Fibroblast of lung (primary cell): ENCODE measurements around the gene NPSR1. TPM values are rescaled to one million over a fixed set of nuclear protein-coding genes. Genes with fewer than 3 reads are reported as not detected.

Experiments used
- DNase-seq, 2 donors: peaks; one replicate each; pipeline versions ENCODE4 v3.0.0 to v3.0.0-alpha.2; 2010; ENCODE audit warnings: low read depth in 2 of 2
- H2AFZ ChIP-seq: 2 replicates; pipeline ENCODE4 v1.5.1; 2012; ENCODE audit warnings: low read length, control low read depth, inconsistent platforms
- H3K27ac ChIP-seq: 2 replicates; pipeline ENCODE4 v1.5.1; 2011; ENCODE audit warnings: low read length, control low read depth; ENCODE audit not compliant: insufficient read depth
- H3K27me3 ChIP-seq: 2 replicates; pipeline ENCODE4 v1.5.1; 2011; ENCODE audit warnings: mild to moderate bottlenecking, low read length; ENCODE audit not compliant: control insufficient read depth, insufficient read depth
- H3K36me3 ChIP-seq: 2 replicates; pipeline ENCODE4 v1.5.1; 2011; ENCODE audit warnings: low read length; ENCODE audit not compliant: control insufficient read depth, insufficient read depth
- H3K4me1 ChIP-seq: 2 replicates; pipeline ENCODE4 v1.5.1; 2011; ENCODE audit warnings: low read length; ENCODE audit not compliant: control insufficient read depth, insufficient read depth; ENCODE audit errors: extremely low read depth
- H3K4me2 ChIP-seq: 2 replicates; pipeline ENCODE4 v1.5.1; 2011; ENCODE audit warnings: low read length, control low read depth; ENCODE audit not compliant: insufficient read depth; ENCODE audit errors: extremely low read depth
- H3K4me3 ChIP-seq, 4 experiments: fragments of 200-600 bp in 1 of 4; sonication (generic) in 1 of 4; replicated peaks in 1 of 4; 2 replicates each; pipeline ENCODE4 v1.5.1; 2011 to 2016; ENCODE audit warnings: low read length in 4 of 4, low read depth in 3 of 4, mild to moderate bottlenecking in 3 of 4, control low read depth in 2 of 4, inconsistent platforms in 1 of 4, mixed read lengths in 1 of 4; ENCODE audit not compliant: insufficient read depth in 1 of 4; ENCODE audit errors: control extremely low read depth in 1 of 4
- H3K79me2 ChIP-seq: 2 replicates; pipeline ENCODE4 v1.5.1; 2012; ENCODE audit warnings: mild to moderate bottlenecking, low read length, inconsistent platforms; ENCODE audit not compliant: control insufficient read depth, insufficient read depth
- H3K9ac ChIP-seq: 2 replicates; pipeline ENCODE4 v1.5.1; 2011; ENCODE audit warnings: mild to moderate bottlenecking, low read length, control low read depth; ENCODE audit not compliant: insufficient read depth
- H3K9me3 ChIP-seq: 2 replicates; pipeline ENCODE4 v1.5.1; 2012; ENCODE audit warnings: low read depth, low read length; ENCODE audit not compliant: control insufficient read depth, insufficient read depth
- H4K20me1 ChIP-seq: 2 replicates; pipeline ENCODE4 v1.5.1; 2011; ENCODE audit warnings: low read length; ENCODE audit not compliant: control insufficient read depth, insufficient read depth; ENCODE audit errors: extremely low read depth
- CTCF ChIP-seq, 2 donors: IDR thresholded peaks in 1 of 2; conservative IDR thresholded peaks in 1 of 2; 1 replicate in 1 of 2; 2 replicates in 1 of 2; pipeline ENCODE4 v1.5.1; 2011 to 2012; ENCODE audit warnings: low read length in 2 of 2, control low read depth in 1 of 2, inconsistent platforms in 1 of 2, low read depth in 1 of 2, mild to moderate bottlenecking in 1 of 2
- EZH2 ChIP-seq: IDR thresholded peaks from 2 replicates; pipeline ENCODE4 v1.5.1; 2012; ENCODE audit warnings: low read length, control low read depth, mild to moderate bottlenecking; ENCODE audit errors: missing control alignments
- polyA plus RNA-seq, 2 donors: library from polyadenylated mRNA; depleted of rRNA in 1 of 2; stranded (reverse) in 1 of 2; unstranded in 1 of 2; fragments of >200 nt; gene quantifications; 2 replicates each; pipeline ENCODE4 v1.2.1, GENCODE V29; 2011 to 2012; ENCODE audit warnings: missing spikeins in 1 of 2
- total RNA-seq: library from RNA; depleted of rRNA; stranded (reverse); fragments of >200 nt; gene quantifications from 2 replicates; pipeline ENCODE4 v1.2.1, GENCODE V29; 2014

Gene NPSR1
- total and polyA plus RNA-seq, 2 donors (not counting 1 experiment from before 2014, with no cell fraction given): not detected

DNA sequence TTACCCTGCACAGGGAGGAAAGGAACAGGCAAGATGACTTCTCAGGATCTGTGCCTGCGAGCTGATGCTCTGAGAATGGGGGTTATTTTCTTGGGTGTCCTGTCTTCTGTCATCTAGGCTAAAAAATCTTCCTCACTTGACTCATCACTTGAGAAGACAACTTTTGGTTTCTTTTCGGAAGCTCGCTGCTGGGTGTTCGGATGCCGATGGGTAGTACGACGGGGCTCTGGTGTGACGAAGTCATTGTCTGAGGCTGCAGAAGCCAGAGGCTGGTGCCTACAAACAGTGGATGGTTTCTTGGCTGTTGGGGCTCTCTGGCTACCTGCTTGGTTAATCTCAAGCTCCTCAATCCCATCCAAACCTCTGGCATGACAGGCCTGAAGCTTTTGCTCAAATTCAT, 92.2 kb downstream of the NPSR1 start:
- H3K79me2 ChIP-seq: no peaks in the 10 kb centered on the region
- H3K27me3 ChIP-seq: no peaks in the 10 kb centered on the region
- H2AFZ ChIP-seq: no peak overlapping the region
- H3K36me3 ChIP-seq: no peaks in the 10 kb centered on the region
- TF ChIP-seq CTCF (conservative IDR thresholded peaks at IDR 0.05 in 1 of 2, IDR thresholded peaks at IDR 0.05 in 1 of 2; ENCODE audit: low read depth in 1 of 2, low read length in 2 of 2): no peak
- no peak for TF ChIP-seq EZH2
- DNase-seq: no peak
- H3K4me3 ChIP-seq: no peak overlapping the region
- H4K20me1 ChIP-seq: no peaks in the 10 kb centered on the region
- no peaks in the 10 kb centered on the region for H3K4me1 ChIP-seq
- no peak overlapping the region for H3K27ac ChIP-seq
- H3K9me3 ChIP-seq: no peaks in the 10 kb centered on the region
- H3K9ac ChIP-seq: no peak overlapping the region
- no peak overlapping the region for H3K4me2 ChIP-seq

- Histone ChIP-seq H4K20me1 (no peaks in the 10 kb centered on the region), H3K36me3 (no peaks in the 10 kb centered on the region), H3K27me3 (no peaks in the 10 kb centered on the region), H2AFZ (no peak overlapping the region), H3K9ac (no peak overlapping the region), H3K9me3 (no peaks in the 10 kb centered on the region), H3K27ac (no peak overlapping the region), H3K79me2 (no peaks in the 10 kb centered on the region), H3K4me1 (no peaks in the 10 kb centered on the region), H3K4me3 (no peak overlapping the region), H3K4me2 (no peak overlapping the region)
- DNase-seq: no peak
- TF ChIP-seq CTCF (conservative IDR thresholded peaks at IDR 0.05 in 1 of 2, IDR thresholded peaks at IDR 0.05 in 1 of 2; ENCODE audit: low read depth in 1 of 2, low read length in 2 of 2) (no peak), EZH2 (no peak)
These were observed 92.6 kb downstream of the NPSR1 start for GRCh38 chr7:34750636-34751035.

DNA sequence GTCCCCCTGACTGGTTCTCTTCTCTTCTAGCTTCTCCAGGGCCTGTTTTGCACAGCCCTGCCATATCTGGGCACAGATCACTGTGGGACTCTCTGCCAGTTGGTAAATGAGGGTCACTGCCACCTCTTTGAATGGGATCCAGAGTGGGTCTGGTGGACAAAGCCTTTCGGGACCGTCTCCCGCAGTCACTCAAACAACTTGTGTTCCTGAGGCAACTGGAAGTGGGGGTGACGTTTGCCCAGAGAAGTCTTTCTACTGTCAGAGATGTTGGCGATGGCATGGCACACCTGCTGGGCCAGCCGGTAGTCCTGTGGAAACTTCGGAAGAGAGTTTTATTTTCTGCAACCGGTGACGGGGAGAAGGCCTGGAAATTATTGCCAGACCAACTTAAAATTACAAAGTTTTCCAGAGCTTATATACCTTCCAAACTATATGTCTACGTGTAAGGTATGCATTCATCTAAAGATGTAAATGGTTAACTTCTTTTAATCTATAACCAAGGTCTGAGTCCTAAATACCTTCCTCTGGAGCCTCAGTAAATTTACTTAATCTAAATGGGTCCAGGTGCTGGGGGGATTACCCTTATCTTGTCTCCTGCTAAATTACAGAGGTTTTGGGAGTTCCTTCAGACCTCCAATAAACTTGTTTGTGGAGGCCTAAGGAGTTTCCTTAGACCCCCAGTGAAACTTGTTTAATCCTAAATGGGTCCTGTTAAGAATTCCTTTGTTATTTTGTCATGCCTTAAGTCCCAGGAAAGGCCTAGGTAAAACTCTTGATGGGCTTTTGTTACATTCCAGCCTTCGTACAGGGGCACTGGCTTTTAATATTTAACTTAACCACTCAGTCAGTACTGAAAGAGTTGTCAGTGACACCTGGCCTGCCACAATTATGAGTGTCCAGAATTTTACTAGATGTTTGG, 94.0 kb downstream of the NPSR1 start:
- H3K4me3 ChIP-seq: no peak overlapping the region
- no peak overlapping the region for H3K27ac ChIP-seq
- H2AFZ ChIP-seq: no peak overlapping the region
- no peak overlapping the region for H3K9ac ChIP-seq
- H3K36me3 ChIP-seq: no peaks in the 10 kb centered on the region
- TF ChIP-seq EZH2 (no peak), CTCF (conservative IDR thresholded peaks at IDR 0.05 in 1 of 2, IDR thresholded peaks at IDR 0.05 in 1 of 2; ENCODE audit: low read depth in 1 of 2, low read length in 2 of 2) (no peak)
- DNase-seq: no peak
- H3K4me1 ChIP-seq: no peaks in the 10 kb centered on the region
- H4K20me1 ChIP-seq: no peaks in the 10 kb centered on the region
- no peaks in the 10 kb centered on the region for H3K27me3 ChIP-seq
- no peaks in the 10 kb centered on the region for H3K79me2 ChIP-seq
- no peaks in the 10 kb centered on the region for H3K9me3 ChIP-seq
- H3K4me2 ChIP-seq: no peak overlapping the region
